ENCODE results near the gene BHLHE40.

DNA sequence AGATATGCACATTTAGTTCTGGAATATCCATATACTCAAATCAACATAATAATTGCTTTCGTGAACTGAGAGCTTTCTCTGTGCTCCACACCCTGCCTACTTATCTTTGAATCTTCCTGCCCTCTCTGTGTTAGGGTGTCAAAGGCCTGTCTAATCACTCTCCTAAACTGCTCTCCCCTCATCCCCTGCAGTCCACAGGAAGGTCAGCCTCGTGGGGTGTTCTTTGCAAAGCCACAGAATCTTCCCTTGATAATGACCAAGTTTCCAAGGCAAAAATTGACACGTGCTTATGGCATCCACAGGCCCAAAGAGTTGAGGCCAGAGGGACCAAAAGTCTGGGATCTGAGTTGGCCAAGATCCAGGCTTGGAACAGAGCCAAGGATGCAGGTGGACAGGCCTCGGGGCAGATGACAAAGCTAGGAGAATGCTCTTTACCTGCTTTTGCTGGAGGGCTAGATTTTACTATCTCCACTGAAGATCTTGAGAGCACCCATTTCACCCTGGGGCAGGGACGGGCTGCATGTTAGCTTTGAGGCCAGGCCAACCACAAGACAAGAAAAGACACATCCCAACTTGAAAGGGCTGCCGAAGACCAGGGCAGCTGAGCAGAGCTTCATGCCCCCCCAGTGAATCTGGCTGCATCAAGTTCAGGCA lies 20.4 kb downstream of the BHLHE40 start:
- no peak for TF ChIP-seq POLR2A (IDR thresholded peaks at IDR 0.05; ENCODE audit: low read depth, low read length)
- TF ChIP-seq, protein P1, sequence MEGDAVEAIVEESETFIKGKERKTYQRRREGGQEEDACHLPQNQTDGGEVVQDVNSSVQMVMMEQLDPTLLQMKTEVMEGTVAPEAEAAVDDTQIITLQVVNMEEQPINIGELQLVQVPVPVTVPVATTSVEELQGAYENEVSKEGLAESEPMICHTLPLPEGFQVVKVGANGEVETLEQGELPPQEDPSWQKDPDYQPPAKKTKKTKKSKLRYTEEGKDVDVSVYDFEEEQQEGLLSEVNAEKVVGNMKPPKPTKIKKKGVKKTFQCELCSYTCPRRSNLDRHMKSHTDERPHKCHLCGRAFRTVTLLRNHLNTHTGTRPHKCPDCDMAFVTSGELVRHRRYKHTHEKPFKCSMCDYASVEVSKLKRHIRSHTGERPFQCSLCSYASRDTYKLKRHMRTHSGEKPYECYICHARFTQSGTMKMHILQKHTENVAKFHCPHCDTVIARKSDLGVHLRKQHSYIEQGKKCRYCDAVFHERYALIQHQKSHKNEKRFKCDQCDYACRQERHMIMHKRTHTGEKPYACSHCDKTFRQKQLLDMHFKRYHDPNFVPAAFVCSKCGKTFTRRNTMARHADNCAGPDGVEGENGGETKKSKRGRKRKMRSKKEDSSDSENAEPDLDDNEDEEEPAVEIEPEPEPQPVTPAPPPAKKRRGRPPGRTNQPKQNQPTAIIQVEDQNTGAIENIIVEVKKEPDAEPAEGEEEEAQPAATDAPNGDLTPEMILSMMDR (conservative IDR thresholded peaks at IDR 0.05; ENCODE audit: low read depth, low read length), result no peak
- TF ChIP-seq MXI1 (IDR thresholded peaks at IDR 0.05; ENCODE audit: borderline replicate concordance, low read depth, low read length), result no peak
- TF ChIP-seq RFX5 (IDR thresholded peaks at IDR 0.05; ENCODE audit: low read depth, low read length), result no peak
- TF ChIP-seq SMC3 (IDR thresholded peaks at IDR 0.05; ENCODE audit: low read depth, low read length), result no peak
- no peak for TF ChIP-seq FOS (IDR thresholded peaks at IDR 0.05; ENCODE audit: low read depth, low read length)
- TF ChIP-seq CEBPB (IDR thresholded peaks at IDR 0.05; ENCODE audit: low read depth, low read length), result no peak
- TF ChIP-seq, protein P2, sequence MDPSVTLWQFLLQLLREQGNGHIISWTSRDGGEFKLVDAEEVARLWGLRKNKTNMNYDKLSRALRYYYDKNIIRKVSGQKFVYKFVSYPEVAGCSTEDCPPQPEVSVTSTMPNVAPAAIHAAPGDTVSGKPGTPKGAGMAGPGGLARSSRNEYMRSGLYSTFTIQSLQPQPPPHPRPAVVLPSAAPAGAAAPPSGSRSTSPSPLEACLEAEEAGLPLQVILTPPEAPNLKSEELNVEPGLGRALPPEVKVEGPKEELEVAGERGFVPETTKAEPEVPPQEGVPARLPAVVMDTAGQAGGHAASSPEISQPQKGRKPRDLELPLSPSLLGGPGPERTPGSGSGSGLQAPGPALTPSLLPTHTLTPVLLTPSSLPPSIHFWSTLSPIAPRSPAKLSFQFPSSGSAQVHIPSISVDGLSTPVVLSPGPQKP (IDR thresholded peaks at IDR 0.05; ENCODE audit: borderline replicate concordance, low read depth, low read length), result no peak
- TF ChIP-seq RCOR1 (IDR thresholded peaks at IDR 0.05; ENCODE audit: insufficient replicate concordance, low read length), result no peak
- no peak for TF ChIP-seq RAD21 (IDR thresholded peaks at IDR 0.05; ENCODE audit: low read length)

All from IMR-90 (cell line).